Thoracic aorta (tissue), 2 donors: ENCODE data around the gene GLT1D1. TPM values are rescaled to one million over a fixed set of nuclear protein-coding genes. Genes with fewer than 3 reads are reported as not detected.

Source experiments
- ATAC-seq: fragments of 150-250 bp; one replicate; pipeline ENCODE4 v1.8.0; 2017; ENCODE audit warnings: low read depth; ENCODE audit not compliant: insufficient number of reproducible peaks, low FRiP score
- DNase-seq: peaks from one replicate; pipeline ENCODE4 v3.0.0-alpha.2; 2020; ENCODE audit warnings: low spot score
- H3K27ac ChIP-seq, 2 donors: fragments of 200-600 bp; sonication (generic); 1 replicate in 1 of 2; 2 replicates in 1 of 2; pipeline ENCODE4 v1.5.1; 2016; ENCODE audit warnings: mild to moderate bottlenecking in 2 of 2, moderate library complexity in 2 of 2
- H3K27me3 ChIP-seq: fragments of 200-600 bp; sonication (generic); replicated peaks from 2 replicates; pipeline ENCODE4 v1.6.0; 2016; ENCODE audit warnings: mild to moderate bottlenecking; ENCODE audit not compliant: insufficient read depth
- H3K36me3 ChIP-seq: fragments of 200-600 bp; sonication (generic); one replicate; pipeline ENCODE4 v1.5.1; 2016
- H3K4me1 ChIP-seq, 2 donors: fragments of 200-600 bp; sonication (generic); 1 replicate in 1 of 2; 2 replicates in 1 of 2; pipeline versions ENCODE4 v1.5.1 to v1.6.0; 2016; ENCODE audit warnings: low read depth in 2 of 2, mild to moderate bottlenecking in 1 of 2; ENCODE audit not compliant: control insufficient read depth in 1 of 2
- H3K4me3 ChIP-seq: fragments of 200-600 bp; sonication (generic); 2 replicates; pipeline ENCODE4 v1.5.1; 2016; ENCODE audit warnings: mild to moderate bottlenecking
- H3K9me3 ChIP-seq: fragments of 200-600 bp; sonication (generic); 2 replicates; pipeline ENCODE4 v1.5.1; 2016
- CTCF ChIP-seq: fragments of 200-600 bp; sonication (generic); IDR thresholded peaks from one replicate; pipeline ENCODE4 v1.5.1; 2019; ENCODE audit warnings: antibody characterized with exemption
- total RNA-seq, 2 donors: library from RNA; depleted of rRNA; stranded (reverse); fragments of >200 nt; gene quantifications; one replicate each; pipeline versions ENCODE4 v1.1.0 to v1.2.3, GENCODE V29; 2016

Gene GLT1D1
- total RNA-seq, 2 donors from 2014 or later = 0.68 to 0.85 TPM

- ATAC-seq (peak; percentile 73), DNase-seq (no peak)
- H3K9me3 ChIP-seq = no peaks in the 10 kb centered on the region
- H3K4me1 ChIP-seq = peaks cover 50 to 100% of the 10 kb centered on the region in 2 donors
- peak overlapping the region; percentile 40 for H3K4me3 ChIP-seq
- H3K27me3 ChIP-seq = no peaks in the 10 kb centered on the region
- no peak for TF ChIP-seq CTCF
- H3K36me3 ChIP-seq = no peaks in the 10 kb centered on the region
- H3K27ac ChIP-seq = peak overlapping the region; percentile 94 to 96
Observed at GRCh38 chr12:128817111-128818015, 35.9 kb upstream of the GLT1D1 start.

DNA sequence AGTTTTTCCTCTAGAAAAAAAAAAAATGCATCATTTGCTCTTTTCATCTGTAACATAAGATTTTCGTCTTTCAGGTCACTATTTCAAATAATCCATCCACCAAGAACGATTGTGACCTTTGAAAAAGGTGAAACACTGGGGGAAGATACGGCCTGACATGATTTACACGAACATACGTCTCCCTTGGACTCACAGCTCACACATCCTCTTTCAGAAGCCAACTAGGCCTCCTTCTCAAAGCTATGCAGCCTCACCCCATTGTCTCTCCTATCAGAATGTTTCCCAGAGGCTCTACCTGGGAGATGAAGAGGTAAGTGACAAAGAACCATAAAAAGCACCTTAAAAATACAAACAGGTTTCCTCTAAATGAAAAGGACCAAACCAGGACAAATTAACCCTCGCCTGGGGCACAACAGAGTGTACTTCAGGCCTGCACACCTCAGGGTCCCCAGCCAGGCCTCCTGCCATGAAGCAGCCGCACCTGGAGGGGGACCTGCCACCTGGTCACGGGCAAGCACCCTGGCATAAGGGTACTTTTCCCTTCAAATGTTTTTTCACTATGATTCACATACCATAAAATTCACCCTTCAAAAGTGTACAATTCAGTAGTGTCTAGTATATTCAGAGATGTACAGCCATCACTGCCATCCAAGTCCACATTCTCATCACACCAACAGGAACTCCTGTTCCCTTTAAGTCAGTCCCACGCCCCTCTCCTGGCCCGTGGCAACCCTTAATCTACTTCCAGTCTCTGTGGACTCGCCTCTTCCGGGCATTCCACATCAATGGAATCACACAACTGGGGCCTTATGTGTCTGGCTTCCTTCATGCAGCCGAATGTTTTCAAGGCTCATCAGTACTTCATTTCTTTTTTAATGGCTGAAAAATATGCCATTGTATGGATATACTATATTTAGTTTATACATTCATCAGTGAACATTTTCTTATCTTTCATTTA is 34.9 kb upstream of the GLT1D1 start:
- H3K27me3 ChIP-seq = no peaks in the 10 kb centered on the region
- no peak for TF ChIP-seq CTCF
- H3K27ac ChIP-seq = peak overlapping the region; percentile 94 to 96
- DNase-seq = no peak
- H3K4me1 ChIP-seq = peaks cover 56 to 99% of the 10 kb centered on the region in 2 donors
- no peaks in the 10 kb centered on the region for H3K9me3 ChIP-seq
- peak; percentile 38 for ATAC-seq
- no peaks in the 10 kb centered on the region for H3K36me3 ChIP-seq
- H3K4me3 ChIP-seq = peak overlapping the region; percentile 40

- Histone ChIP-seq H3K4me1 (peaks cover 56 to 90% of the 10 kb centered on the region in 2 donors), H3K27me3 (no peaks in the 10 kb centered on the region), H3K27ac (peak overlapping the region; percentile 94 to 96), H3K4me3 (no peak overlapping the region), H3K36me3 (no peaks in the 10 kb centered on the region), H3K9me3 (no peaks in the 10 kb centered on the region)
- ATAC-seq (no peak), DNase-seq (no peak)
- TF ChIP-seq CTCF = no peak
Observed at GRCh38 chr12:128819293-128820144, 33.8 kb upstream of the GLT1D1 start.

GRCh38 chr12:128820253-128820652 is 33.0 kb upstream of the GLT1D1 start:
- H3K4me3 ChIP-seq = no peak overlapping the region
- H3K27ac ChIP-seq = peak overlapping the region; percentile 94 to 96
- ATAC-seq (no peak), DNase-seq (no peak)
- no peaks in the 10 kb centered on the region for H3K27me3 ChIP-seq
- H3K36me3 ChIP-seq = no peaks in the 10 kb centered on the region
- H3K9me3 ChIP-seq = no peaks in the 10 kb centered on the region
- TF ChIP-seq CTCF = no peak
- H3K4me1 ChIP-seq = peaks cover 56 to 87% of the 10 kb centered on the region in 2 donors
